ENCODE data around the gene USH2A. TPM values are rescaled to one million over a fixed set of nuclear protein-coding genes. Genes with fewer than 3 reads are reported as not detected.
"Not testable (repeated sequence)": the region's sequence is repeated elsewhere in the genome, so short reads cannot be mapped to it uniquely, and the experiment has no call there.

USH2A gene
- total and polyA plus RNA-seq, 8 donors = 0.03 to 0.06 (median 0.04) TPM; not detected in 2

DNA sequence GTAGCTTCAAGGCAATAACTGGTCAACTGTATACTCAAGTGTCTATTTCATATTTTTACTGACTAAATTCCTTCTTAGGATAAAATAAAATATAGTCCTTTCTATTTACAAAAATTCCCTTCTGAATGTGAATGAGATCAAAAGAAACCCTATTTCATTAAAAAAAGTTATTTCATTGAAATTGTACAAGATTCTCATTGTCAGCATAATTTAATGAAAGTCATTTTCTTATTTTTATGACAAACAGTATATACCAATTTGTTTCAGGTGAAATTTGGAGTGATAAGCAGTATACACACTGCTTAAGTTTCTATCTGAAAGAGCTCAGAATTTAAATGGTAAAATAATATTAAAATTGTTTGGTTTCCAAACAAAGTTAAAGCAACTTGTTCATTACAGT lies 269.2 kb downstream of the USH2A start:
- H3K36me3 ChIP-seq = no peaks in the 10 kb centered on the region
- no peak overlapping the region for H3K4me3 ChIP-seq
- H3K27ac ChIP-seq = no peak overlapping the region
- TF ChIP-seq, protein P1, sequence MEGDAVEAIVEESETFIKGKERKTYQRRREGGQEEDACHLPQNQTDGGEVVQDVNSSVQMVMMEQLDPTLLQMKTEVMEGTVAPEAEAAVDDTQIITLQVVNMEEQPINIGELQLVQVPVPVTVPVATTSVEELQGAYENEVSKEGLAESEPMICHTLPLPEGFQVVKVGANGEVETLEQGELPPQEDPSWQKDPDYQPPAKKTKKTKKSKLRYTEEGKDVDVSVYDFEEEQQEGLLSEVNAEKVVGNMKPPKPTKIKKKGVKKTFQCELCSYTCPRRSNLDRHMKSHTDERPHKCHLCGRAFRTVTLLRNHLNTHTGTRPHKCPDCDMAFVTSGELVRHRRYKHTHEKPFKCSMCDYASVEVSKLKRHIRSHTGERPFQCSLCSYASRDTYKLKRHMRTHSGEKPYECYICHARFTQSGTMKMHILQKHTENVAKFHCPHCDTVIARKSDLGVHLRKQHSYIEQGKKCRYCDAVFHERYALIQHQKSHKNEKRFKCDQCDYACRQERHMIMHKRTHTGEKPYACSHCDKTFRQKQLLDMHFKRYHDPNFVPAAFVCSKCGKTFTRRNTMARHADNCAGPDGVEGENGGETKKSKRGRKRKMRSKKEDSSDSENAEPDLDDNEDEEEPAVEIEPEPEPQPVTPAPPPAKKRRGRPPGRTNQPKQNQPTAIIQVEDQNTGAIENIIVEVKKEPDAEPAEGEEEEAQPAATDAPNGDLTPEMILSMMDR (IDR thresholded peaks at IDR 0.05) = no peak
- intact Hi-C loops (cut with DNase I) = no loop called here
- no peak for DNase-seq
- no peaks in the 10 kb centered on the region for H3K27me3 ChIP-seq
- no peak for ATAC-seq
- no peaks in the 10 kb centered on the region for H3K4me1 ChIP-seq
- no peaks in the 10 kb centered on the region for H3K9me3 ChIP-seq

DNA sequence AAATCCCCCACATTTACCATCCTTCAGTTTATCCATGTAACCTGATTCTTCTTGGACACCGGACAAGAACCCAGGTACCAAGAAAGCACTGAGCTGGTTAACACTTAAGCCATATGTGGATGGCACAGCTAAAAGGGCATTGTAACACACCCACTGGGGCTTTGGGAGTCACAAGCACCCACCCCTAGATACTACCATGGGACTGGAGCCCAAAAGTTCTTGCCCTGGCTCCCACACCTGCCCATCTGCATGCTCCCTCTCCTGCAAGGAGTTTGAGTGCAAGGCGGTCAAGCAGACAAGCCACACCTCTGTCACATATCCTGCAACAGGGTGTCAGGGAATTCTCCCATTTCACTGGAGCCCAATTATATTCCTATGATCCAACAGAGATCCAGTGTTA lies 270.1 kb downstream of the USH2A start:
- DNase-seq (no peak), ATAC-seq (no peak)
- Histone ChIP-seq H3K27ac (no peak overlapping the region), H3K4me3 (no peak overlapping the region), H3K27me3 (no peaks in the 10 kb centered on the region), H3K9me3 (no peaks in the 10 kb centered on the region), H3K4me1 (no peaks in the 10 kb centered on the region), H3K36me3 (no peaks in the 10 kb centered on the region)
- intact Hi-C loops (cut with DNase I) = no loop called here
- TF ChIP-seq, protein P1 (IDR thresholded peaks at IDR 0.05) = no peak

DNA sequence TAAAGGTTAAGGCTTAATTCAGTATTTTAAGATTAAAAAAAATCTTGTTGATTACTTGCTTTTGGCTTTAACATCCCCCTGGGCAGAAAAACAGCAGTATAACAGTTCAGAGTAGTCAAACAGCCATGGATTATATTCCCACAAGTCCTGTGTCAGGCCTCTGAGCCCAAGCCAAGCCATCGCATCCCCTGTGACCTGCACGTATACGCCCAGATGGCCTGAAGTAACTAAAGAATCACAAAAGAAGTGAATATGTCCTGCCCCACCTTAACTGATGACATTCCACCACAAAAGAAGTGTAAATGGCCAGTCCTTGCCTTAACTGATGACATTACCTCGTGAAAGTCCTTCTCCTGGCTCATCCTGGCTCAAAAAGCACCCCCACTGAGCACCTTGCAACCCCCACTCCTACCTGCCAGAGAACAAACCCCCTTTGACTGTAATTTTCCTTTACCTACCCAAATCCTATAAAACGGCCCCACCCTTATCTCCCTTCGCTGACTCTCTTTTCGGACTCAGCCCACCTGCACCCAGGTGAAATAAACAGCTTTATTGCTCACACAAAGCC lies 277.7 kb downstream of the USH2A start:
- H3K4me1 ChIP-seq; H3K4me3 ChIP-seq; H3K36me3 ChIP-seq; H3K27me3 ChIP-seq; ATAC-seq; H3K9me3 ChIP-seq; DNase-seq; H3K27ac ChIP-seq; intact Hi-C loops (cut with DNase I): not testable (repeated sequence)

DNA sequence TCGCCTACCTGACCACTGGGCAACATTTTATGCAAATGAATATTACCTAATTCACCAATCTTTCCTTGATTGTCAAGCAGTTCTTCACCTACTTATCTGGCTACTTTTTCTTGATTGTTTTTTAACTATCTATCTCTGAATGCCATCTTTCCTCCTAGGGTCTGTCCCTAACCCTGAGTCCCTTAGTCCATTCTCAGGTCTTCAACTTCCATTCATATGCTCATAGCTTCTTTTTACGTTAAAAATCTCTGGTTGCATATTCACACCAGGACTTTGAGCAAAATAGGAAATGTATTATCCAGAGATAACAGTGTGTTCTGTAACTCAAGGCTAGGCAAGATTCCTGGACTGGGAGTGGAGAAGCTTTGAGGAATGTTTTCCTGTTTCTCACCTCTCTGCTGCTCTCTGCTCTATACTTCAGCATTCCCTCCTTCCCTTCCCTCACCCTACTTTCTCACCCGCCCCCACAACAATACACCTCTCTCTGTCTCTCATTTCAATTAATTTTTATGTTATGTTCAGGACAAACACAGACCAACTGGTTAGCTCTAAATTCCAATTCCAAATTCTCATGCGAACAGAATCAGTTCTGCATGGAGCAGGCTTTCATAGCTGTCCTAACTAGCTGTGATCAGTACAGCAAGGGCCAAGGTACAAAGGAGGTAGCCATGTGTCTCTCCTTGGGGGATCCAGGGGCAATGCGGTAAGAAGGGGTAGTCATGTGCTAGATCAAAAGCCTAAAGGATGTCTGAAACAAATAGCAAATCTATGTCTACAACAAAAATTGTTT lies 278.4 kb downstream of the USH2A start:
- Histone ChIP-seq H3K9me3 (no peaks in the 10 kb centered on the region), H3K27ac (no peak overlapping the region), H3K4me3 (no peak overlapping the region), H3K27me3 (no peaks in the 10 kb centered on the region), H3K36me3 (no peaks in the 10 kb centered on the region), H3K4me1 (no peaks in the 10 kb centered on the region)
- intact Hi-C loops (cut with DNase I) = no loop called here
- TF ChIP-seq, protein P1 (IDR thresholded peaks at IDR 0.05) = no peak
- no peak for ATAC-seq
- DNase-seq = no peak

DNA sequence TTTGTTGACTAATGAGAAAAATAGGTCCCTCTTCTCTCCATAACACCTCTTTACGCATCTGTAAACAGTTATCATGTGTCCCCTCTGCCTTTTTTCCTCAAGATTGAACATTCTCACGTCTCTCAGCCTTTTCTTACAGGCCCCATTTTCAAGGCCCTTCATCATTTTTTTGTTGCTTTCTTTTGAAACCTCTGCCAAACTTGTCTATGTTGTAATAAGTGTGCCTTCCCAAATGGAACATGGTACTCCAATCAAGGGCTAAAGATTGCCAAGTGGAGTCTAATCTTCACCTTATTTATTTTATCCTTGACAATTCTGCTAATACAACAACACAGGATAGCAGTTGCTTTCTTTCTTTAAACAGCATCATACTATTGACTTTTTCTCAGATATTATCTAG lies 280.3 kb downstream of the USH2A start:
- no peaks in the 10 kb centered on the region for H3K9me3 ChIP-seq
- H3K4me1 ChIP-seq = no peaks in the 10 kb centered on the region
- DNase-seq (no peak), ATAC-seq (no peak)
- TF ChIP-seq, protein P1 (IDR thresholded peaks at IDR 0.05) = no peak
- H3K36me3 ChIP-seq = no peaks in the 10 kb centered on the region
- no peak overlapping the region for H3K4me3 ChIP-seq
- intact Hi-C loops (cut with DNase I) = no loop called here
- no peak overlapping the region for H3K27ac ChIP-seq
- no peaks in the 10 kb centered on the region for H3K27me3 ChIP-seq

All from left lung (tissue), 10 donors.